Measurements from ENCODE around the gene ADGRG3. TPM values are rescaled to one million over a fixed set of nuclear protein-coding genes. Genes with fewer than 3 reads are reported as not detected.

ADGRG3 gene
- total and polyA plus RNA-seq, 9 of the 15 experiments (the other 6 are each of a cell fraction or from before 2014, with no cell fraction given): 0.09 to 0.52 (median 0.14) TPM; not detected in 3

DNA sequence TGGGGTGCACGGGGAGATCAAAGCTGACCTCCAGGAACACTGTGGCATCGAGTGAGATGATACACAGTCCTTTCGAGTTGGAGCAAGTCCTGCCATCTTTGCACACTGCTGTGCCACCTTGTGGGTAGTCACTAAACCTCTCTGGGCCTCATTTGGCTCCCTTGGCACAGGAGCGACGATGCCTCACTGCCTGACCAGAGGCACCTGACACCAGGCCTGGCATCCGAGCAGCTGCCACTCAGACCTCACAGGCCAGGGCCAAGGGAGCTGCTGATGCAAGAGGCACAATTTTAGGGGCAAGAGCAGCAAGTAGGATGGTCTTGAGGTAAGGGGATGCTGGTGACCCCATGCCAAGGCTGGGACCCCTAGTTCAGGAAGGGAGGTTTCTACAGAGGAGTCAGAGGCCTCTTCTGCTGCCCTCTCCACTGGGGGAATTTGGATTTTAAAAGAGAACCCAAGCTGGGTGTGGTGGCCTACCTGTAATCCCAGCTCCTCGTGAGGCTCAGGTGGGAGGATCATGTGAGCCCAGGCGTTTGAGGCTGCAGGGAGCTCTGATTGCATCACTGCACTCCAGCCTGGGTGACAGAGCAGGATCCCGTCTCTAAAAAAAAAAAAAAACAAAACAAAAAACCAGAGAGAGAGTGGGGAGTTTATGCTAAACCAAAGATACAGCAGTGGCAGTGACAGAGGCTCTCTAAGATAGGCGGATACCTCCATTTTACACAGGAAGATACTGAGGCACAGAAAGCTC lies 46.4 kb upstream of the ADGRG3 start (continued):
- TF ChIP-seq, protein P1, sequence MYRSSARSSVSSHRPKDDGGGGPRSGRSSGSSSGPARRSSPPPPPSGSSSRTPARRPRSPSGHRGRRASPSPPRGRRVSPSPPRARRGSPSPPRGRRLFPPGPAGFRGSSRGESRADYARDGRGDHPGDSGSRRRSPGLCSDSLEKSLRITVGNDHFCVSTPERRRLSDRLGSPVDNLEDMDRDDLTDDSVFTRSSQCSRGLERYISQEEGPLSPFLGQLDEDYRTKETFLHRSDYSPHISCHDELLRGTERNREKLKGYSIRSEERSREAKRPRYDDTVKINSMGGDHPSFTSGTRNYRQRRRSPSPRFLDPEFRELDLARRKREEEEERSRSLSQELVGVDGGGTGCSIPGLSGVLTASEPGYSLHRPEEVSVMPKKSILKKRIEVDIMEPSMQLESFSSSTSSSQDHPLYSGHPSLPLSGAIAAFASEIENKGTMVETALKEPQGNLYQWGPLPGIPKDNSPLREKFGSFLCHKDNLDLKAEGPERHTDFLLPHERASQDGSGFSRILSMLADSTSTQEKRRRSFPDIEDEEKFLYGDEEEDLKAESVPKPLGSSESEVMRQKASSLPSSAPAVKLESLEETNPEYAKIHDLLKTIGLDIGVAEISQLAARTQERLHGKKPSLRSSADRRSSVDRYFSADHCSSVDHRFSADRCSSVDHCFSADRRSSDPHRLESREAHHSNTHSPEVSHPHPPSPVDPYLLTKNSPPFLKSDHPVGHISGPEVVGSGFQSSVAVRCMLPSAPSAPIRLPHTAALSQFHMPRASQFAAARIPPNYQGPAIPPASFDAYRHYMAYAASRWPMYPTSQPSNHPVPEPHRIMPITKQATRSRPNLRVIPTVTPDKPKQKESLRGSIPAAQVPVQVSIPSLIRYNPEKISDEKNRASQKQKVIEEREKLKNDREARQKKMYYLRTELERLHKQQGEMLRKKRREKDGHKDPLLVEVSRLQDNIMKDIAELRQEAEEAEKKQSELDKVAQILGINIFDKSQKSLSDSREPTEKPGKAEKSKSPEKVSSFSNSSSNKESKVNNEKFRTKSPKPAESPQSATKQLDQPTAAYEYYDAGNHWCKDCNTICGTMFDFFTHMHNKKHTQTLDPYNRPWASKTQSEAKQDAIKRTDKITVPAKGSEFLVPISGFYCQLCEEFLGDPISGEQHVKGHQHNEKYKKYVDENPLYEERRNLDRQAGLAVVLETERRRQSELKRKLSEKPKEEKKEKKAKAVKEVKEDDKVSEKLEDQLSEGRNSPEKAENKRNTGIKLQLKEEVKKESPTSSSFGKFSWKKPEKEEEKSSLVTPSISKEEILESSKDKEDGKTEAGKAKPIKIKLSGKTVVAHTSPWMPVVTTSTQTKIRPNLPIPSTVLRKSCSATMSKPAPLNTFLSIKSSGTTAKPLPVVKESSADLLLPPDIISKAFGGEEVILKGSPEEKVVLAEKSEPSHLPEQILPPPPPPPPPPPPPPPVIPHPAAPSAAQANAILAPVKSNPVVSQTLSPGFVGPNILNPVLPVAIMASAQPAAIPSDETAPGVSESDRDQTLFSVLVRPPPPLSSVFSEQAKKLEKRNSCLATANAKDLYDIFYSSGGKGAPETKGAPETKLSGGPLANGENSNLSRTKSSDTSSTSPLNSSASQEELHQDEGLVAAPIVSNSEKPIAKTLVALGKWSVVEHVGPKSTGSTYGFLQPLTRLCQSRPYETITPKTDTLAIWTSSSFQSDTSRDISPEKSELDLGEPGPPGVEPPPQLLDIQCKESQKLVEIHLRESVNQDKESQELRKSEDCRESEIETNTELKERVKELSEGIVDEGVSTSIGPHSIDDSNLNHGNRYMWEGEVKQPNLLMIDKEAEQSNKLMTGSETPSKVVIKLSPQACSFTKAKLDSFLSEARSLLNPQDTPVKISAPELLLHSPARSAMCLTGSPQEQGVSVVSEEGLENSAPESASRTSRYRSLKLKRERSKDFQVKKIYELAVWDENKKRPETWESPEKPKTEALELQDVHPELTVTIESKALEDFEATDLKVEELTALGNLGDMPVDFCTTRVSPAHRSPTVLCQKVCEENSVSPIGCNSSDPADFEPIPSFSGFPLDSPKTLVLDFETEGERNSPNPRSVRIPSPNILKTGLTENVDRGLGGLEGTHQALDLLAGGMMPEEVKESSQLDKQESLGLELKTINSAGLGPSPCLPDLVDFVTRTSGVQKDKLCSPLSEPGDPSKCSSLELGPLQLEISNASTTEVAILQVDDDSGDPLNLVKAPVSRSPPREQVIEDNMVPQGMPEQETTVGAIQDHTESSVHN (IDR thresholded peaks at IDR 0.05; ENCODE audit: borderline replicate concordance in 1 of 2, low read depth in 1 of 2): peak in 1 of 2 experiments; percentile 50; a peak in 1 of 4 replicates
- no peak for TF ChIP-seq NFIX (CRISPR knock-in tag; IDR thresholded peaks at IDR 0.05; ENCODE audit: low read depth)
- TF ChIP-seq TRIM28 (IDR thresholded peaks at IDR 0.05): no peak
- TF ChIP-seq EP300 (IDR thresholded peaks at IDR 0.05; ENCODE audit: low read length): no peak
- TF ChIP-seq, protein P2, sequence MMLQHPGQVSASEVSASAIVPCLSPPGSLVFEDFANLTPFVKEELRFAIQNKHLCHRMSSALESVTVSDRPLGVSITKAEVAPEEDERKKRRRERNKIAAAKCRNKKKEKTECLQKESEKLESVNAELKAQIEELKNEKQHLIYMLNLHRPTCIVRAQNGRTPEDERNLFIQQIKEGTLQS (IDR thresholded peaks at IDR 0.05): peak; percentile 81
- TF ChIP-seq, protein P2 (CRISPR knock-in tag; conservative IDR thresholded peaks at IDR 0.05): no peak
- TF ChIP-seq FOXA1 (IDR thresholded peaks at IDR 0.05; ENCODE audit: borderline replicate concordance): no peak
- TF ChIP-seq ZNF408 (CRISPR knock-in tag; IDR thresholded peaks at IDR 0.05; ENCODE audit: low read depth): no peak
- no peak for TF ChIP-seq MEF2A (IDR thresholded peaks at IDR 0.05; ENCODE audit: control insufficient read depth, low read depth, low read length)
- TF ChIP-seq, protein P3, sequence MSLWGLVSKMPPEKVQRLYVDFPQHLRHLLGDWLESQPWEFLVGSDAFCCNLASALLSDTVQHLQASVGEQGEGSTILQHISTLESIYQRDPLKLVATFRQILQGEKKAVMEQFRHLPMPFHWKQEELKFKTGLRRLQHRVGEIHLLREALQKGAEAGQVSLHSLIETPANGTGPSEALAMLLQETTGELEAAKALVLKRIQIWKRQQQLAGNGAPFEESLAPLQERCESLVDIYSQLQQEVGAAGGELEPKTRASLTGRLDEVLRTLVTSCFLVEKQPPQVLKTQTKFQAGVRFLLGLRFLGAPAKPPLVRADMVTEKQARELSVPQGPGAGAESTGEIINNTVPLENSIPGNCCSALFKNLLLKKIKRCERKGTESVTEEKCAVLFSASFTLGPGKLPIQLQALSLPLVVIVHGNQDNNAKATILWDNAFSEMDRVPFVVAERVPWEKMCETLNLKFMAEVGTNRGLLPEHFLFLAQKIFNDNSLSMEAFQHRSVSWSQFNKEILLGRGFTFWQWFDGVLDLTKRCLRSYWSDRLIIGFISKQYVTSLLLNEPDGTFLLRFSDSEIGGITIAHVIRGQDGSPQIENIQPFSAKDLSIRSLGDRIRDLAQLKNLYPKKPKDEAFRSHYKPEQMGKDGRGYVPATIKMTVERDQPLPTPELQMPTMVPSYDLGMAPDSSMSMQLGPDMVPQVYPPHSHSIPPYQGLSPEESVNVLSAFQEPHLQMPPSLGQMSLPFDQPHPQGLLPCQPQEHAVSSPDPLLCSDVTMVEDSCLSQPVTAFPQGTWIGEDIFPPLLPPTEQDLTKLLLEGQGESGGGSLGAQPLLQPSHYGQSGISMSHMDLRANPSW (CRISPR knock-in tag; IDR thresholded peaks at IDR 0.05): no peak
- no peak for TF ChIP-seq KLF10 (CRISPR knock-in tag; IDR thresholded peaks at IDR 0.05)
- no peak for TF ChIP-seq TAL1 (IDR thresholded peaks at IDR 0.05)
- TF ChIP-seq CHD4 (IDR thresholded peaks at IDR 0.05; ENCODE audit: insufficient read depth, insufficient replicate concordance, low read depth, low read length, poor library complexity, severe bottlenecking): no peak
- peak; percentile 78 for TF ChIP-seq CEBPG (CRISPR knock-in tag; IDR thresholded peaks at IDR 0.05)
- TF ChIP-seq CEBPG (tag; conservative IDR thresholded peaks at IDR 0.05 in 1 of 2, IDR thresholded peaks at IDR 0.05 in 1 of 2): peak; percentile 84 to 87
- TF ChIP-seq CBFB (CRISPR knock-in tag; IDR thresholded peaks at IDR 0.05): no peak
